ENCODE results near the gene PPP1R7.

Gene PPP1R7

GRCh38 chr2:241168366-241168765 lies 18.1 kb downstream of the PPP1R7 start:
- Histone ChIP-seq H3K4me1 (ENCODE audit: insufficient read depth, low read length, poor library complexity, severe bottlenecking) (no peaks in the 10 kb centered on the region), H3K9me2 (replicated peaks; ENCODE audit: low read depth, low read length) (no peaks in the 10 kb centered on the region), H2AFZ (ENCODE audit: low read length) (no peak overlapping the region), H3K4me3 (ENCODE audit: low read length, poor library complexity, severe bottlenecking) (no peak overlapping the region), H3K27me3 (ENCODE audit: insufficient read depth, low read length, poor library complexity, severe bottlenecking) (no peaks in the 10 kb centered on the region), H4K20me1 (ENCODE audit: insufficient read depth, low read length, poor library complexity, severe bottlenecking) (no peaks in the 10 kb centered on the region), H3K9me3 (ENCODE audit: insufficient read depth, low read depth, low read length) (peaks cover 9% of the 10 kb centered on the region; the same call in 1 of the 2 replicates), H3K79me2 (ENCODE audit: insufficient read depth, low read length) (no peaks in the 10 kb centered on the region), H3K36me3 (ENCODE audit: insufficient read depth, low read length) (peaks cover 33% of the 10 kb centered on the region; the same call in 1 of the 2 replicates), H3K4me2 (ENCODE audit: low read depth, low read length, poor library complexity, severe bottlenecking) (no peak overlapping the region), H3F3A (ENCODE audit: low read depth) (no peaks in the 10 kb centered on the region), H3K9ac (ENCODE audit: low read depth, low read length, poor library complexity, severe bottlenecking) (no peak overlapping the region)
- TF ChIP-seq EZH2phosphoT487 (IDR thresholded peaks at IDR 0.05; ENCODE audit: borderline replicate concordance) (no peak), CTCF (conservative IDR thresholded peaks at IDR 0.05; ENCODE audit: low read length) (no peak)

GRCh38 chr2:241173557-241173956 lies 23.3 kb downstream of the PPP1R7 start:
- Histone ChIP-seq H3K36me3 (ENCODE audit: insufficient read depth, low read length) (peaks cover 24% of the 10 kb centered on the region; the same call in 1 of the 2 replicates), H3K9me2 (replicated peaks; ENCODE audit: low read depth, low read length) (no peaks in the 10 kb centered on the region)

GRCh38 chr2:241177526-241178334 lies 27.5 kb downstream of the PPP1R7 start:
- no peak overlapping the region for H3K4me2 ChIP-seq (ENCODE audit: low read depth, low read length, poor library complexity, severe bottlenecking)
- no peak overlapping the region for H3K9ac ChIP-seq (ENCODE audit: low read depth, low read length, poor library complexity, severe bottlenecking)
- no peaks in the 10 kb centered on the region for H3K27me3 ChIP-seq (ENCODE audit: insufficient read depth, low read length, poor library complexity, severe bottlenecking)
- no peaks in the 10 kb centered on the region for H3K9me2 ChIP-seq (replicated peaks; ENCODE audit: low read depth, low read length)
- no peaks in the 10 kb centered on the region for H3K9me3 ChIP-seq (ENCODE audit: insufficient read depth, low read depth, low read length)
- no peaks in the 10 kb centered on the region for H3K79me2 ChIP-seq (ENCODE audit: insufficient read depth, low read length)
- no peak overlapping the region for H2AFZ ChIP-seq (ENCODE audit: low read length)
- no peaks in the 10 kb centered on the region for H3F3A ChIP-seq (ENCODE audit: low read depth)
- H3K4me3 ChIP-seq (ENCODE audit: low read length, poor library complexity, severe bottlenecking) = no peak overlapping the region
- no peak for TF ChIP-seq CTCF (conservative IDR thresholded peaks at IDR 0.05; ENCODE audit: low read length)
- no peaks in the 10 kb centered on the region for H3K4me1 ChIP-seq (ENCODE audit: insufficient read depth, low read length, poor library complexity, severe bottlenecking)
- H3K36me3 ChIP-seq (ENCODE audit: insufficient read depth, low read length) = peaks cover 14% of the 10 kb centered on the region; the same call in 1 of the 2 replicates
- H4K20me1 ChIP-seq (ENCODE audit: insufficient read depth, low read length, poor library complexity, severe bottlenecking) = no peaks in the 10 kb centered on the region

More at GRCh38 chr2:241173557-241173956, 23.3 kb downstream of the PPP1R7 start:
- Histone ChIP-seq H2AFZ (ENCODE audit: low read length) (no peak overlapping the region), H3K9me3 (ENCODE audit: insufficient read depth, low read depth, low read length) (peaks cover 9% of the 10 kb centered on the region; the same call in 1 of the 2 replicates), H4K20me1 (ENCODE audit: insufficient read depth, low read length, poor library complexity, severe bottlenecking) (no peaks in the 10 kb centered on the region), H3F3A (ENCODE audit: low read depth) (no peaks in the 10 kb centered on the region), H3K9ac (ENCODE audit: low read depth, low read length, poor library complexity, severe bottlenecking) (no peak overlapping the region), H3K79me2 (ENCODE audit: insufficient read depth, low read length) (no peaks in the 10 kb centered on the region), H3K27me3 (ENCODE audit: insufficient read depth, low read length, poor library complexity, severe bottlenecking) (no peaks in the 10 kb centered on the region), H3K4me2 (ENCODE audit: low read depth, low read length, poor library complexity, severe bottlenecking) (no peak overlapping the region), H3K4me3 (ENCODE audit: low read length, poor library complexity, severe bottlenecking) (no peak overlapping the region), H3K4me1 (ENCODE audit: insufficient read depth, low read length, poor library complexity, severe bottlenecking) (no peaks in the 10 kb centered on the region)
- TF ChIP-seq EZH2phosphoT487 (IDR thresholded peaks at IDR 0.05; ENCODE audit: borderline replicate concordance) = no peak

All from Loucy (cell line).